ENCODE data around the gene NCAPD2. TPM values are rescaled to one million over a fixed set of nuclear protein-coding genes. Genes with fewer than 3 reads are reported as not detected.

The NCAPD2 gene
- total RNA-seq, 4 donors from 2014 or later = 17.0 to 29.3 (median 23.0) TPM

- H3K4me3 ChIP-seq = no peak overlapping the region
- peaks cover 0 to 38% (median 5%) of the 10 kb centered on the region in 3 donors for H3K36me3 ChIP-seq
- DNase-seq (ENCODE audit: low spot score in 2 of 2) = no peak
- H3K9me3 ChIP-seq = no peaks in the 10 kb centered on the region
- H3K4me1 ChIP-seq = peaks cover 6 to 51% (median 22%) of the 10 kb centered on the region in 4 donors
- TF ChIP-seq EP300 (IDR thresholded peaks at IDR 0.05) = no peak
- no peak for TF ChIP-seq CTCF (IDR thresholded peaks at IDR 0.05)
- TF ChIP-seq POLR2A (IDR thresholded peaks at IDR 0.05) = no peak
- H3K27me3 ChIP-seq = no peaks in the 10 kb centered on the region
- H3K27ac ChIP-seq = no peak overlapping the region
Measured at GRCh38 chr12:6468283-6468575, 25.7 kb upstream of the NCAPD2 start.

DNA sequence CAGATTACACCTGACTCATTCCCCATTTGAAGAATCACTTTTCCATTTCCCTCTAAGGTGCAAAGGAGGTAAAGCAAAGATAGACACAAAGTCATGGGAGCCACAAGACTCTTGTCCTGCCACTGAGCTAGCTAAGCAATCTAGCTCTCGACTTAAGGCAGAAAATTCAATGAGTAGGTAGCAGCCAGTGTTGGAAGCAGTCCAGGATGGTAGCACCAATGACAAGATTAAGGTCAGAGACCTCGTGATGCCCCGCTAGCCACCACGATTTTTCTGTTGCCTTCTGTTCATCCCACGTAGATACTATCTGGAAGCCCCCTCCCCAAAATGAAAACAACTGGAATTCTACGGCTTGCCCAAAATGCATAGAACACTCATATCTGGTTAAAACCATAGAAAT, 24.8 kb upstream of the NCAPD2 start:
- Histone ChIP-seq H3K9me3 (no peaks in the 10 kb centered on the region), H3K27me3 (no peaks in the 10 kb centered on the region), H3K36me3 (peaks cover 0 to 29% (median under 1%) of the 10 kb centered on the region in 3 donors), H3K4me3 (peak overlapping the region in 3 of 4 donors; percentile 86 to 98 (median 87)), H3K27ac (peak overlapping the region in 3 of 4 donors; percentile 86 to 94 (median 86)), H3K4me1 (peaks cover 6 to 44% (median 20%) of the 10 kb centered on the region in 4 donors)
- TF ChIP-seq POLR2A (IDR thresholded peaks at IDR 0.05) = no peak
- TF ChIP-seq CTCF (IDR thresholded peaks at IDR 0.05) = no peak
- no peak for TF ChIP-seq EP300 (IDR thresholded peaks at IDR 0.05)
- no peak for DNase-seq (ENCODE audit: low spot score in 2 of 2)
- 70 to 80% methylated on average over 6 of the region's 6 CpGs for WGBS, 2 donors

DNA sequence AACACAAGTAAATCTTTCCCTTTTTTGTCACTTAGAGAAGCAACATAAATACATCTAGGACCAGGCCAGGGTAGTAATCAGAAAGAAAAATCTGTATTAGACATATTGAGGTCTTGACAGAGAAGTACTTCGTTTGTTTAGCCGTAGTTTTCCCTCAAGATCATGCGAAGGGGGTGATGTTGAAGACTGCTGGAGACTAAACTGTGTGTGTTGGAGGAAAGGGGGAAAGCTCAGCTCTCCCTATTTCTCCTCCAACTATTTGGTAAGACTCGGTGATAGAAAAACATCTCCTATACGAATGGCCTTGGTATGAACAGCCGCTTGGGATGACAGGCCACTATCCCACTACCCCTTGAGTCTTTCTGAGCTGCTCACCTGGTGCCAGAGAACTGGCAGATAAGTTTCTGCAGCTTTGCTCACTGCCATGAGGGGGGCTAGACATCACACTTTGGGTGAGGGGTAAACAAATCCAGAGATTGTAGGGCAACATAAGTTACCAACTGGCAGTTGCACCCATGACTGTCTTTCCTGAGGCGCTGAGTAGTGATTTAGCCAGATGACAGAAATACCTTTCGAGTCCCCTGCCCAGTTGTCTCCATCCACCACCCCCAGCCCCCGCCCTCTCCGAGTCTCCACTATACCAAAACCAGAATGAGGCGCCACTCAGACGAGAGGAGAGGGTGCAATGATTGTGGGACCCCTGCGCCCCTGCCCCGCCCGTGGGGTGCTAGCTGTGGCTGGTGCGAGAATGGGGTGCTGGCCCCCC, 24.1 kb upstream of the NCAPD2 start:
- TF ChIP-seq CTCF (IDR thresholded peaks at IDR 0.05) = no peak
- no peak for TF ChIP-seq POLR2A (IDR thresholded peaks at IDR 0.05)
- no peak for TF ChIP-seq EP300 (IDR thresholded peaks at IDR 0.05)
- peak overlapping the region; percentile 74 to 94 (median 86) for H3K27ac ChIP-seq

DNA sequence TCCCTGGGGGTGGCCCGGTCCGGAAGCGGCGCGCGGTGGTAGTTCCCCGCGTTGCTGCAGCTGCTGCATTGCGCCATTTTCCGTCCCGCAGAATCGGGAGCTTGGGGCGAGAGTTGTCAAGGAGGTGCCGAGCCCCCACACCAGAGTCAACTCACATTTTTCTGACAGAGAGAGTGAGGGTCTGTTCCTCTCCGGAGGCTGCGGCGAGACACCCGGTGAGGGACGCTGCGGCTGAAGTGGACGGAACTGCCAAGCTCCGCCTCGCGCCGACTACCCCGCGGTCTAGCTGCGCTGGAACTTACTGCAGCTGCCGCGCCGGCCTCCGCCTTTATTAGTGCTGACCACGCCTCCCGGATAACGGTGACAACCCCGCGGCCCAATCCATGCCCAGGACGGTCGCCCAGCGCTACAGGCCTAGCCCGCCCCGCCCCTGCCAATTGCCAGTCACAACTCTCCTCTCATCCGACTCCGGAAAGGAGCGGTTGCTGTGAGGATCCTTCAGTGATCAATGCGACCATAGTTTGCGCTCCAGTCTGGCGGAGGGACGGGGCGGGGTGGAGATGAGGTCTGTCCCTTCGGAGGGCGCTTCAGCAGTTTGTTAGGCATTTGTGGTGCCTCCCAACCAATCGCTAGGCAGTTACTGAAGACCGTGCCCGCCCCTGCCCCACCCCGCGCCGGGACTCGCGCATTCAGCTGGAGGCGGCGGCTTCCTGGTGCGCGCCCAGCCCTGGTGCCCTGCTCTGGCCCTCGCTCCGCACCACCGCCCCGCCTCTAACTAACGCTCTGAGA, 23.3 kb upstream of the NCAPD2 start, which contains the start of gene VAMP1:
VAMP1 (minus strand) TSS at position 303 of the 789 bp plus-strand sequence; CDS start at position 157, 146 bp downstream.
- WGBS, 2 donors = 0% methylated on average over 36 to 50 of the region's 69 CpGs
- peak; percentile 99 for TF ChIP-seq POLR2A (IDR thresholded peaks at IDR 0.05)
- TF ChIP-seq EP300 (IDR thresholded peaks at IDR 0.05) = peak; percentile 50 to 99
- peak in 1 of 5 experiments; percentile 54 for TF ChIP-seq CTCF (IDR thresholded peaks at IDR 0.05)
- peak; percentile 97 to 98 for DNase-seq (ENCODE audit: low spot score in 2 of 2)
- no peaks in the 10 kb centered on the region for H3K27me3 ChIP-seq
- peaks cover 0 to 19% (median 0%) of the 10 kb centered on the region in 3 donors for H3K36me3 ChIP-seq
- peak within 1 kb of the TSS; percentile 74 to 94 (median 86) for H3K27ac ChIP-seq
- no peaks in the 10 kb centered on the region for H3K9me3 ChIP-seq
- H3K4me3 ChIP-seq = peak within 1 kb of the TSS; percentile 59 to 98 (median 86)
- peaks cover 6 to 34% (median 20%) of the 10 kb centered on the region in 4 donors for H3K4me1 ChIP-seq

More for the DNA sequence above, 24.1 kb upstream of the NCAPD2 start:
- Histone ChIP-seq H3K27me3 (no peaks in the 10 kb centered on the region), H3K9me3 (no peaks in the 10 kb centered on the region), H3K4me3 (peak overlapping the region; percentile 59 to 98 (median 86)), H3K4me1 (peaks cover 6 to 37% (median 20%) of the 10 kb centered on the region in 4 donors), H3K36me3 (peaks cover 0 to 22% (median 0%) of the 10 kb centered on the region in 3 donors)
- 12 to 16% methylated on average over 16 of the region's 16 CpGs for WGBS, 2 donors
- DNase-seq (ENCODE audit: low spot score in 2 of 2) = no peak
